Measurements from ENCODE around the gene NDUFS5.

GRCh38 chr1:39026051-39026865 is at the start of gene NDUFS5:
- TF ChIP-seq CTCF (IDR thresholded peaks at IDR 0.05; ENCODE audit: low read depth, low read length) (no peak), POLR2A (IDR thresholded peaks at IDR 0.05; ENCODE audit: extremely low read depth, insufficient read length) (peak; percentile 96), MYC (IDR thresholded peaks at IDR 0.05; ENCODE audit: low read depth, low read length) (peak; percentile 75; the same call in 1 of the 2 replicates)
- TF ChIP-seq, protein P1, sequence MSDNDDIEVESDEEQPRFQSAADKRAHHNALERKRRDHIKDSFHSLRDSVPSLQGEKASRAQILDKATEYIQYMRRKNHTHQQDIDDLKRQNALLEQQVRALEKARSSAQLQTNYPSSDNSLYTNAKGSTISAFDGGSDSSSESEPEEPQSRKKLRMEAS (IDR thresholded peaks at IDR 0.05; ENCODE audit: low read depth, low read length) = peak; percentile 80

All from NB4 (cell line).